ENCODE data around the gene GABRR3.

GABRR3 gene

GRCh38 chr3:97960993-97961766 is 73.9 kb downstream of the GABRR3 start:
- Histone ChIP-seq H3F3A (ENCODE audit: control insufficient read depth, insufficient read depth) (no peaks in the 10 kb centered on the region), H3K9me2 (replicated peaks; ENCODE audit: control insufficient read depth, low read length) (no peaks in the 10 kb centered on the region), H3K4me2 (ENCODE audit: low read length) (no peak overlapping the region), H3K4me1 (ENCODE audit: control insufficient read depth, low read length) (no peaks in the 10 kb centered on the region), H3K36me3 (ENCODE audit: control insufficient read depth, low read length) (peaks cover 91% of the 10 kb centered on the region), H3K79me2 (ENCODE audit: control insufficient read depth, low read length) (peaks cover 60% of the 10 kb centered on the region), H3K4me3 (ENCODE audit: low read length) (no peak overlapping the region), H3K27me3 (ENCODE audit: control insufficient read depth, low read length) (no peaks in the 10 kb centered on the region), H3K27ac (ENCODE audit: low read depth, low read length) (no peak overlapping the region), H4K20me1 (ENCODE audit: control insufficient read depth, insufficient read depth, low read depth, low read length) (peaks cover 6% of the 10 kb centered on the region; the same call in 1 of the 2 replicates), H3K9me3 (ENCODE audit: control insufficient read depth, insufficient read depth, low read length) (no peaks in the 10 kb centered on the region)
- TF ChIP-seq EZH2phosphoT487 (IDR thresholded peaks at IDR 0.05; ENCODE audit: borderline replicate concordance, low read length): no peak
- no peak for TF ChIP-seq CTCF (IDR thresholded peaks at IDR 0.05; ENCODE audit: low read depth, low read length, poor library complexity, severe bottlenecking)

- Histone ChIP-seq H3K4me3 (ENCODE audit: low read length) (no peak overlapping the region), H3K27ac (ENCODE audit: low read depth, low read length) (no peak overlapping the region), H3K79me2 (ENCODE audit: control insufficient read depth, low read length) (peaks cover 54% of the 10 kb centered on the region), H3K4me1 (ENCODE audit: control insufficient read depth, low read length) (no peaks in the 10 kb centered on the region), H3K36me3 (ENCODE audit: control insufficient read depth, low read length) (peaks cover 91% of the 10 kb centered on the region), H3K9me3 (ENCODE audit: control insufficient read depth, insufficient read depth, low read length) (no peaks in the 10 kb centered on the region), H3F3A (ENCODE audit: control insufficient read depth, insufficient read depth) (no peaks in the 10 kb centered on the region), H3K9me2 (replicated peaks; ENCODE audit: control insufficient read depth, low read length) (no peaks in the 10 kb centered on the region), H4K20me1 (ENCODE audit: control insufficient read depth, insufficient read depth, low read depth, low read length) (peaks cover 6% of the 10 kb centered on the region; the same call in 1 of the 2 replicates), H3K27me3 (ENCODE audit: control insufficient read depth, low read length) (no peaks in the 10 kb centered on the region), H3K4me2 (ENCODE audit: low read length) (no peak overlapping the region)
- TF ChIP-seq EZH2phosphoT487 (IDR thresholded peaks at IDR 0.05; ENCODE audit: borderline replicate concordance, low read length) (no peak), CTCF (IDR thresholded peaks at IDR 0.05; ENCODE audit: low read depth, low read length, poor library complexity, severe bottlenecking) (no peak)
Measured at GRCh38 chr3:97960551-97960950, 74.6 kb downstream of the GABRR3 start.

- TF ChIP-seq CTCF (IDR thresholded peaks at IDR 0.05; ENCODE audit: low read depth, low read length, poor library complexity, severe bottlenecking) (no peak), EZH2phosphoT487 (IDR thresholded peaks at IDR 0.05; ENCODE audit: borderline replicate concordance, low read length) (no peak)
Measured at GRCh38 chr3:97959872-97960271, 75.2 kb downstream of the GABRR3 start.

More at GRCh38 chr3:97959872-97960271, 75.2 kb downstream of the GABRR3 start:
- Histone ChIP-seq H3K79me2 (ENCODE audit: control insufficient read depth, low read length) (peaks cover 47% of the 10 kb centered on the region), H3K27ac (ENCODE audit: low read depth, low read length) (no peak overlapping the region), H3K9me2 (replicated peaks; ENCODE audit: control insufficient read depth, low read length) (no peaks in the 10 kb centered on the region), H3K4me2 (ENCODE audit: low read length) (no peak overlapping the region), H3K36me3 (ENCODE audit: control insufficient read depth, low read length) (peaks cover 94% of the 10 kb centered on the region), H3K4me1 (ENCODE audit: control insufficient read depth, low read length) (no peaks in the 10 kb centered on the region), H3K4me3 (ENCODE audit: low read length) (no peak overlapping the region), H3F3A (ENCODE audit: control insufficient read depth, insufficient read depth) (no peaks in the 10 kb centered on the region), H3K9me3 (ENCODE audit: control insufficient read depth, insufficient read depth, low read length) (no peaks in the 10 kb centered on the region), H4K20me1 (ENCODE audit: control insufficient read depth, insufficient read depth, low read depth, low read length) (peaks cover 6% of the 10 kb centered on the region; the same call in 1 of the 2 replicates), H3K27me3 (ENCODE audit: control insufficient read depth, low read length) (no peaks in the 10 kb centered on the region)
